ENCODE measurements around the gene PIAS3. TPM values are rescaled to one million over a fixed set of nuclear protein-coding genes. Genes with fewer than 3 reads are reported as not detected.
"Not testable (repeated sequence)": the region's sequence is repeated elsewhere in the genome, so short reads cannot be mapped to it uniquely, and the experiment has no call there.

PIAS3 gene
- total RNA-seq, 6 donors from 2014 or later: 23.0 to 71.2 (median 29.5) TPM

GRCh38 chr1:145845514-145846161 lies 13.2 kb downstream of the PIAS3 start, which contains the start of gene NUDT17:
NUDT17 (plus strand) TSS chr1:145845630; CDS start chr1:145845641, 11 bp downstream.
- TF ChIP-seq EP300 (IDR thresholded peaks at IDR 0.05) (no peak), CTCF (IDR thresholded peaks at IDR 0.05) (peak; percentile 84 to 91 (median 88)), POLR2A (IDR thresholded peaks at IDR 0.05) (peak in 2 of 4 donors; percentile 24 to 42), POLR2AphosphoS5 (IDR thresholded peaks at IDR 0.05) (peak in 1 of 2 donors; percentile 25)
- peaks cover 12 to 34% (median 23%) of the 10 kb centered on the region in 4 donors for H3K4me1 ChIP-seq
- H3K27me3 ChIP-seq: no peaks in the 10 kb centered on the region
- 0 to 1% methylated on average over 18 to 50 of the region's 50 CpGs for WGBS, 2 donors
- H3K27ac ChIP-seq: peak within 1 kb of the TSS; percentile 70 to 83 (median 74)
- peak; percentile 89 to 94 for DNase-seq
- H3K4me3 ChIP-seq: peak within 1 kb of the TSS; percentile 16 to 71 (median 50)
- peaks cover 17 to 52% (median 46%) of the 10 kb centered on the region in 4 donors for H3K36me3 ChIP-seq
- ATAC-seq (ENCODE audit: low FRiP score in 2 of 2): peak; percentile 90 to 94
- H3K9me3 ChIP-seq: no peaks in the 10 kb centered on the region

GRCh38 chr1:145845144-145845513 lies 13.8 kb downstream of the PIAS3 start:
- WGBS, 2 donors: 3 to 14% methylated on average over 4 of the region's 4 CpGs
- H3K27ac ChIP-seq: peak overlapping the region in 3 of 4 donors; percentile 71 to 83 (median 78)
- TF ChIP-seq CTCF (IDR thresholded peaks at IDR 0.05) (no peak), POLR2AphosphoS5 (IDR thresholded peaks at IDR 0.05) (no peak), POLR2A (IDR thresholded peaks at IDR 0.05) (no peak), EP300 (IDR thresholded peaks at IDR 0.05) (no peak)
- no peaks in the 10 kb centered on the region for H3K9me3 ChIP-seq
- DNase-seq (no peak), ATAC-seq (ENCODE audit: low FRiP score in 2 of 2) (peak; percentile 5 to 29)
- H3K4me3 ChIP-seq: peak overlapping the region in 3 of 4 donors; percentile 40 to 71 (median 59)
- peaks cover 12 to 31% (median 21%) of the 10 kb centered on the region in 4 donors for H3K4me1 ChIP-seq
- peaks cover 21 to 52% (median 46%) of the 10 kb centered on the region in 4 donors for H3K36me3 ChIP-seq
- no peaks in the 10 kb centered on the region for H3K27me3 ChIP-seq

- 93% methylated on average over 3 of the region's 3 CpGs for WGBS, 2 donors
- ATAC-seq (ENCODE audit: low FRiP score in 2 of 2): no peak
- no peak overlapping the region for H3K27ac ChIP-seq
Observed at GRCh38 chr1:145843031-145843430, 15.8 kb downstream of the PIAS3 start.

GRCh38 chr1:145837656-145838055 lies 21.2 kb downstream of the PIAS3 start:
- H3K27ac ChIP-seq: no peak overlapping the region
- DNase-seq: no peak
- WGBS, 2 donors: 88 to 100% methylated on average over 1 of the region's 1 CpG
- H3K4me3 ChIP-seq: no peak overlapping the region
- H3K4me1 ChIP-seq: no peaks in the 10 kb centered on the region
- peaks cover 66 to 100% (median 93%) of the 10 kb centered on the region in 4 donors for H3K36me3 ChIP-seq
- no peaks in the 10 kb centered on the region for H3K9me3 ChIP-seq
- H3K27me3 ChIP-seq: no peaks in the 10 kb centered on the region
- no peak for ATAC-seq (ENCODE audit: low FRiP score in 2 of 2)
- TF ChIP-seq POLR2AphosphoS5 (IDR thresholded peaks at IDR 0.05): no peak
- TF ChIP-seq POLR2A (IDR thresholded peaks at IDR 0.05): no peak
- no peak for TF ChIP-seq EP300 (IDR thresholded peaks at IDR 0.05)
- TF ChIP-seq CTCF (IDR thresholded peaks at IDR 0.05): no peak

More at GRCh38 chr1:145843031-145843430, 15.8 kb downstream of the PIAS3 start:
- Histone ChIP-seq H3K4me1 (peaks cover 12 to 21% (median 17%) of the 10 kb centered on the region in 4 donors), H3K9me3 (no peaks in the 10 kb centered on the region), H3K27me3 (no peaks in the 10 kb centered on the region), H3K4me3 (no peak overlapping the region), H3K36me3 (peaks cover 33 to 52% (median 48%) of the 10 kb centered on the region in 4 donors)
- no peak for DNase-seq
- TF ChIP-seq CTCF (IDR thresholded peaks at IDR 0.05) (no peak), POLR2A (IDR thresholded peaks at IDR 0.05) (no peak), POLR2AphosphoS5 (IDR thresholded peaks at IDR 0.05) (no peak), EP300 (IDR thresholded peaks at IDR 0.05) (no peak)

GRCh38 chr1:145830810-145831209 lies 28.1 kb downstream of the PIAS3 start:
- not testable (repeated sequence) for H3K4me3 ChIP-seq; H3K9me3 ChIP-seq; DNase-seq; ATAC-seq (ENCODE audit: low FRiP score in 2 of 2); H3K4me1 ChIP-seq; H3K27me3 ChIP-seq; H3K27ac ChIP-seq
- 100% methylated on average over 2 of the region's 2 CpGs for WGBS, 2 donors
- H3K36me3 ChIP-seq: peaks cover 37 to 100% (median 85%) of the 10 kb centered on the region in 4 donors

All from upper lobe of left lung (tissue), 6 donors.